Middle frontal gyrus (tissue), 1 donor: ENCODE results near the gene DNMT3A.

Experiments used
- DNase-seq: peaks from one replicate; pipeline ENCODE4 v3.0.0-alpha.2; 2015; ENCODE audit warnings: low spot score; ENCODE audit errors: extremely low spot score

Gene DNMT3A

GRCh38 chr2:25328152-25329085 lies 13.3 kb downstream of the DNMT3A start:
- no peak for DNase-seq

GRCh38 chr2:25326326-25327013 lies 15.3 kb downstream of the DNMT3A start:
- DNase-seq, result no peak

GRCh38 chr2:25324905-25325592 lies 16.7 kb downstream of the DNMT3A start:
- no peak for DNase-seq

GRCh38 chr2:25324251-25324650 lies 17.5 kb downstream of the DNMT3A start:
- DNase-seq, result no peak

GRCh38 chr2:25323610-25324189 lies 18.0 kb downstream of the DNMT3A start:
- DNase-seq, result no peak

- DNase-seq, result no peak
Measured at GRCh38 chr2:25323042-25323514, 18.6 kb downstream of the DNMT3A start.

- DNase-seq, result no peak
Measured at GRCh38 chr2:25322312-25322711, 19.4 kb downstream of the DNMT3A start.

- DNase-seq, result no peak
Measured at GRCh38 chr2:25320077-25320476, 21.6 kb downstream of the DNMT3A start.

- DNase-seq, result no peak
Measured at GRCh38 chr2:25316101-25316500, 25.6 kb downstream of the DNMT3A start.

GRCh38 chr2:25315316-25315680 lies 26.4 kb downstream of the DNMT3A start:
- no peak for DNase-seq

GRCh38 chr2:25314514-25315315 lies 27.0 kb downstream of the DNMT3A start:
- no peak for DNase-seq

- no peak for DNase-seq
Measured at GRCh38 chr2:25313711-25314513, 27.8 kb downstream of the DNMT3A start.

GRCh38 chr2:25312958-25313710 lies 28.6 kb downstream of the DNMT3A start:
- no peak for DNase-seq

GRCh38 chr2:25311865-25312575 lies 29.7 kb downstream of the DNMT3A start:
- DNase-seq, result no peak

GRCh38 chr2:25310965-25311864 lies 30.5 kb downstream of the DNMT3A start:
- DNase-seq, result no peak

GRCh38 chr2:25310709-25310964 lies 31.1 kb downstream of the DNMT3A start:
- DNase-seq, result no peak

GRCh38 chr2:25309402-25309801 lies 32.3 kb downstream of the DNMT3A start:
- no peak for DNase-seq

GRCh38 chr2:25308599-25308998 lies 33.1 kb downstream of the DNMT3A start:
- DNase-seq, result no peak
